ENCODE data around the gene PTX4. TPM values are rescaled to one million over a fixed set of nuclear protein-coding genes. Genes with fewer than 3 reads are reported as not detected.
A peak's percentile ranks its signal among the peaks of the same experiment; 100 is the strongest.

The PTX4 gene
- total RNA-seq, 1 donor from 2014 or later: 0.21 TPM

DNA sequence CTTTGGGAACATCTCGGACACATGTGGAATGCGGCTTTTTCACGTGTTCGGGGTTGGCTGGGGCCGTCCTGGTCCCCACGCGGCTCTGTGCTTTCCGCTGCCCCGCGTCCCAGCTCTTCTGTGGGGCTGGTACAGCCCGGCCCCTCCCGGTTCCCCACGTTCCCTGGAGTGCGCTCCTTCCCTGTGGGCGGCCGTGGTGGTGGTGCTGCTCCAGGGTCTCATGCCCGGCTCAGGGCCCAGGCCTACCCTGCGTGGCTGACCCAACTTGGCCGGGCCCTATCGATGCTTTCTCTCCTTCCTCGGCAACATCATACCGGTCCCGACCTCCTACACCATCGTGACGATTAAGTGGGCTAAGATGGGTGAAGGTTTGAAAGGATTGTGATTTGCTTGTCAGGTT, 7.7 kb upstream of the PTX4 start:
- H3K27ac Mint-ChIP-seq (ENCODE audit: unreplicated experiment): no peak overlapping the region

DNA sequence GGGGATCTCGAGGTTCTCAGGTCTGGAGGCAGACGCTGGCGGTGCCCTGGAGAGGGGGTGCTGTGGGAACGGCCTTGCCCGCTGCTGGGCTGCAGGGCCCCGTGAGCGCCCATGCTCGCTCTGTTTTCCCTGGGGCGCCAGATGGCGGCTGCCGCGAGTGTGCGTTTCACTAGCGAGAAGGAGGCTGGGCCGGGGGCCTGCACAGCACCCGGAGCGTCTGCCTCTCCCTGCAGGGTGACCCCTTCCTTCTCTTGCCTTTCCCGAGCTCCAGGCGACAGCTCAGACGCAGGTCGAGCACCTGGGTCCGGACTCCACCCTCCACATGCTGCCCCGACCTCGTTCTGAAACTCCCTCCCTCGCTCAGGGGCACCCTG, 7.1 kb upstream of the PTX4 start:
- Mint-ChIP-seq H3K4me3 (ENCODE audit: unreplicated experiment) (no peak overlapping the region), H3K9me3 (ENCODE audit: unreplicated experiment) (no peaks in the 10 kb centered on the region), H3K27me3 (ENCODE audit: unreplicated experiment) (peaks cover 9% of the 10 kb centered on the region), H3K36me3 (ENCODE audit: low read depth, unreplicated experiment) (peaks cover 7% of the 10 kb centered on the region), H3K27ac (ENCODE audit: unreplicated experiment) (no peak overlapping the region), H3K4me1 (ENCODE audit: unreplicated experiment) (peaks cover 8% of the 10 kb centered on the region)
- TF ChIP-seq, protein P1, sequence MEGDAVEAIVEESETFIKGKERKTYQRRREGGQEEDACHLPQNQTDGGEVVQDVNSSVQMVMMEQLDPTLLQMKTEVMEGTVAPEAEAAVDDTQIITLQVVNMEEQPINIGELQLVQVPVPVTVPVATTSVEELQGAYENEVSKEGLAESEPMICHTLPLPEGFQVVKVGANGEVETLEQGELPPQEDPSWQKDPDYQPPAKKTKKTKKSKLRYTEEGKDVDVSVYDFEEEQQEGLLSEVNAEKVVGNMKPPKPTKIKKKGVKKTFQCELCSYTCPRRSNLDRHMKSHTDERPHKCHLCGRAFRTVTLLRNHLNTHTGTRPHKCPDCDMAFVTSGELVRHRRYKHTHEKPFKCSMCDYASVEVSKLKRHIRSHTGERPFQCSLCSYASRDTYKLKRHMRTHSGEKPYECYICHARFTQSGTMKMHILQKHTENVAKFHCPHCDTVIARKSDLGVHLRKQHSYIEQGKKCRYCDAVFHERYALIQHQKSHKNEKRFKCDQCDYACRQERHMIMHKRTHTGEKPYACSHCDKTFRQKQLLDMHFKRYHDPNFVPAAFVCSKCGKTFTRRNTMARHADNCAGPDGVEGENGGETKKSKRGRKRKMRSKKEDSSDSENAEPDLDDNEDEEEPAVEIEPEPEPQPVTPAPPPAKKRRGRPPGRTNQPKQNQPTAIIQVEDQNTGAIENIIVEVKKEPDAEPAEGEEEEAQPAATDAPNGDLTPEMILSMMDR (IDR thresholded peaks at IDR 0.05; ENCODE audit: unreplicated experiment): no peak
- DNase-seq (ENCODE audit: low spot score): no peak

More for the DNA sequence above, 7.7 kb upstream of the PTX4 start:
- no peak for DNase-seq (ENCODE audit: low spot score)
- TF ChIP-seq, protein P1 (IDR thresholded peaks at IDR 0.05; ENCODE audit: unreplicated experiment): no peak
- Mint-ChIP-seq H3K27me3 (ENCODE audit: unreplicated experiment) (peaks cover 8% of the 10 kb centered on the region), H3K4me3 (ENCODE audit: unreplicated experiment) (no peak overlapping the region), H3K36me3 (ENCODE audit: low read depth, unreplicated experiment) (peaks cover 7% of the 10 kb centered on the region), H3K4me1 (ENCODE audit: unreplicated experiment) (peaks cover 8% of the 10 kb centered on the region), H3K9me3 (ENCODE audit: unreplicated experiment) (no peaks in the 10 kb centered on the region)

DNA sequence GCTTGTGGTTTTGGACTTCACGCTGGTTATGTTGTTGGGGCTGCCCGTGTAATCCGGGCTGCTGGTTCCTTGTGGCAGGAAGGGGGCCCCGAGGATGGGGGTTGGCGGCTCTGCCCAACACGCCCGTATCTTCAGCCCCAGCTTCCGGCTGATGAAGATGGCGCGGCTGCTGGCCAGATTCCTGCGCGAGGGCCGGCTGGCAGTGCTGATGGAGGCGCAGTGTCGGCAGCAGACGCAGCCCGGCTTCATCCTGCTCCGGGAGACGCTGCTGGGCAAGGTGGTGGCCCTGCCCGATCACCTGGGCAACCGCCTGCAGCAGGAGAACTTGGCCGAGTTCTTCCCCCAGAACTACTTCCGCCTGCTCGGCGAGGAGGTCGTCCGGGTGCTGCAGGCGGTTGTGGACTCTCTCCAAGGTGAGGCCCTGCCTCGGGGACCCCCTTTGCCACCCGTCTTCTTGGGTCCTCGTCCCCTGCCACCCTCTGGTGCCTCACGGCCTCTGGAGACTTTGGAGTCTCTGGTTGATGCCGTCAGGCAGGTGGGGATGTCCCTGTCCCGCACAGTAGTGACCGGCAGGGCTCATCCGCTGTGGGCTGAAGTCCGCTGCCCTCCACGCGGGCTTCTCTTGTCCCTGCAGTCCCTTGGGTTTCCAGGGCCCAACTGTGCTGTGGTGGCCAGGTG, 6.6 kb upstream of the PTX4 start:
- Mint-ChIP-seq H3K27me3 (ENCODE audit: unreplicated experiment) (peaks cover 9% of the 10 kb centered on the region), H3K9me3 (ENCODE audit: unreplicated experiment) (no peaks in the 10 kb centered on the region), H3K27ac (ENCODE audit: unreplicated experiment) (no peak overlapping the region), H3K4me3 (ENCODE audit: unreplicated experiment) (no peak overlapping the region), H3K36me3 (ENCODE audit: low read depth, unreplicated experiment) (peaks cover 7% of the 10 kb centered on the region), H3K4me1 (ENCODE audit: unreplicated experiment) (peaks cover 8% of the 10 kb centered on the region)
- TF ChIP-seq, protein P1 (IDR thresholded peaks at IDR 0.05; ENCODE audit: unreplicated experiment): no peak
- no peak for DNase-seq (ENCODE audit: low spot score)

DNA sequence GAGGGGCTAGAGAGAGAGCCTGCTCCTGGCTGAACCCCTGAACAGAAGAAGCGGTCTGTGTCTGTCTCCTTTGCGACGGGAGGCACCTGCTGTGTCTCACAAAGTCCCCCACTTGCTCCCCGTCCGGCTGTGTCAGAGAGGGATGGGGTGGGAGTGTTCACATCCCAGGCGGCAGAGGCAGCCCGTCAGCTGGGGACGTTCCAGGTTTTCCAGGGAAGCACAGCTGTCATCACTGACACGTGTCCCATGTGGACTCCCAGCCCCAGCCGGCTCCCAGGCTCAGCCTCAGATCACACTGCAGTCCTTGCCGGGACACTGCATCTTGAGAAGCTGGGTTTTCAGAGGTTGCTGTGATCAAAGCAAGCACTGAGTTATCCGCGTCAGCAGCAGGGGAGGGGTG, 6.0 kb upstream of the PTX4 start:
- Mint-ChIP-seq H3K4me1 (ENCODE audit: unreplicated experiment) (peaks cover 8% of the 10 kb centered on the region), H3K9me3 (ENCODE audit: unreplicated experiment) (no peaks in the 10 kb centered on the region), H3K36me3 (ENCODE audit: low read depth, unreplicated experiment) (peaks cover 7% of the 10 kb centered on the region), H3K27ac (ENCODE audit: unreplicated experiment) (no peak overlapping the region), H3K4me3 (ENCODE audit: unreplicated experiment) (peak overlapping the region; percentile 91), H3K27me3 (ENCODE audit: unreplicated experiment) (peaks cover 9% of the 10 kb centered on the region)
- TF ChIP-seq, protein P1 (IDR thresholded peaks at IDR 0.05; ENCODE audit: unreplicated experiment): no peak
- no peak for DNase-seq (ENCODE audit: low spot score)

DNA sequence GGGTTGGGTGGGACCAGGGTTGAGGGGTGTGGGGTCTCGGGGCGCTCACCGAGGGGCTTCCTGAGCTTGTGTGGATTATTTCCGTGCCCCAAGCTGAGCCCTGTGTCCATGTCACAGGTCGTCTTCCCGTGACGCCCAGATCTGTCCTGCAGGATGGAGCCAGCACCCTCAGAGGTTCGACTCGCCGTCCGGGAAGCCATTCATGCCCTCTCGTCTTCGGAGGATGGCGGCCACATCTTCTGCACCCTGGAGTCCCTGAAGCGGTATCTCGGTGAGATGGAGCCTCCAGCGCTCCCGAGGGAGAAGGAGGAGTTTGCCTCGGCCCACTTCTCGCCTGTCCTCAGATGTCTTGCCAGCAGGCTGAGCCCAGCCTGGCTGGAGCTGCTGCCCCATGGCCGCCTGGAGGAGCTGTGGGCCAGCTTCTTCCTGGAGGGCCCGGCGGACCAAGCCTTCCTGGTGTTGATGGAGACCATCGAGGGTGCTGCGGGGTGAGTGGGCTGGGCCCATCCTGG, 5.4 kb upstream of the PTX4 start:
- peak; percentile 48 for DNase-seq (ENCODE audit: low spot score)
- no peaks in the 10 kb centered on the region for H3K9me3 Mint-ChIP-seq (ENCODE audit: unreplicated experiment)
- H3K4me1 Mint-ChIP-seq (ENCODE audit: unreplicated experiment): peaks cover 8% of the 10 kb centered on the region
- H3K36me3 Mint-ChIP-seq (ENCODE audit: low read depth, unreplicated experiment): peaks cover 7% of the 10 kb centered on the region
- H3K27ac Mint-ChIP-seq (ENCODE audit: unreplicated experiment): peak overlapping the region; percentile 64
- H3K27me3 Mint-ChIP-seq (ENCODE audit: unreplicated experiment): peaks cover 9% of the 10 kb centered on the region
- peak overlapping the region; percentile 91 for H3K4me3 Mint-ChIP-seq (ENCODE audit: unreplicated experiment)
- TF ChIP-seq, protein P1 (IDR thresholded peaks at IDR 0.05; ENCODE audit: unreplicated experiment): no peak

All from endothelial cell (in vitro differentiated cells).